Measurements from ENCODE around the gene RAB20. TPM values are rescaled to one million over a fixed set of nuclear protein-coding genes. Genes with fewer than 3 reads are reported as not detected.

RAB20 gene
- total RNA-seq, 1 experiment from 2014 or later: 7.9 TPM

DNA sequence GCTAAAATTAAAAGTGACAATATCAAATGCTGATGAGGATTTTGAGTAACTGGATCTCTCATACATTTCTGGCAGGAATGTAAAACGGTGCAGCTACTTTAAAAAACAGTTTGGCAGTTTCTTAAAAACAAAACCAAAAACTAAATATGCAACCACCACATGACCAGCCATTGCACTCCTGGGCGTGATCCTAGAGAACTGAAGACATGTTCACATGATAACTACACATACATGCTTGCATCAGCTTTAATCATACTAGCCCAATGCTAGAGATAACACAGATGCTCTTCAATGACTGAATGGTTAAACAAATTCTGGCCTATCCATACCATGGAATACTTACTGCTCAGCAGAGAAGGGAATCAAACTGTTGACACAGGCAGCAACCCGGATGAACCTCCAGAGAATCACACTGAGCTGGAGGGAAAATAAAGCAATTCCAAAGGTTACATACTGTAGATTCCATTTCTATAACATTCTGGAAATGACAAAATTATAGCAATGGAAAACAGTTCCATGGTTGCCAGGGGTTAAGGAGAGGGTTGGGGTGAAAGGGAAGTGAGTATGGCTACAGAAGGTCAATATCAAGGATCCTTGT, 28.4 kb upstream of the RAB20 start:
- intact Hi-C loops (cut with micrococcal nuclease; ENCODE audit: unreplicated experiment): no loop called here
- ChIA-PET POLR2A (no interaction called here), CTCF (no interaction called here)
- no peak for DNase-seq (ENCODE audit: low read depth, low spot score)
- no TSS peak for BruUV-seq (replicated peaks)
- H3K4me1 ChIP-seq (ENCODE audit: control insufficient read depth, insufficient read depth, low read length): no peaks in the 10 kb centered on the region
- no peak overlapping the region for H3K4me3 ChIP-seq (ENCODE audit: low read depth in 2 of 2, low read length in 2 of 2)
- no peaks in the 10 kb centered on the region for H3K9me3 ChIP-seq (ENCODE audit: control insufficient read depth, insufficient read depth, low read depth, low read length)
- TF ChIP-seq, protein P1, sequence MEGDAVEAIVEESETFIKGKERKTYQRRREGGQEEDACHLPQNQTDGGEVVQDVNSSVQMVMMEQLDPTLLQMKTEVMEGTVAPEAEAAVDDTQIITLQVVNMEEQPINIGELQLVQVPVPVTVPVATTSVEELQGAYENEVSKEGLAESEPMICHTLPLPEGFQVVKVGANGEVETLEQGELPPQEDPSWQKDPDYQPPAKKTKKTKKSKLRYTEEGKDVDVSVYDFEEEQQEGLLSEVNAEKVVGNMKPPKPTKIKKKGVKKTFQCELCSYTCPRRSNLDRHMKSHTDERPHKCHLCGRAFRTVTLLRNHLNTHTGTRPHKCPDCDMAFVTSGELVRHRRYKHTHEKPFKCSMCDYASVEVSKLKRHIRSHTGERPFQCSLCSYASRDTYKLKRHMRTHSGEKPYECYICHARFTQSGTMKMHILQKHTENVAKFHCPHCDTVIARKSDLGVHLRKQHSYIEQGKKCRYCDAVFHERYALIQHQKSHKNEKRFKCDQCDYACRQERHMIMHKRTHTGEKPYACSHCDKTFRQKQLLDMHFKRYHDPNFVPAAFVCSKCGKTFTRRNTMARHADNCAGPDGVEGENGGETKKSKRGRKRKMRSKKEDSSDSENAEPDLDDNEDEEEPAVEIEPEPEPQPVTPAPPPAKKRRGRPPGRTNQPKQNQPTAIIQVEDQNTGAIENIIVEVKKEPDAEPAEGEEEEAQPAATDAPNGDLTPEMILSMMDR (IDR thresholded peaks at IDR 0.05): no peak
- TF ChIP-seq, protein P2, sequence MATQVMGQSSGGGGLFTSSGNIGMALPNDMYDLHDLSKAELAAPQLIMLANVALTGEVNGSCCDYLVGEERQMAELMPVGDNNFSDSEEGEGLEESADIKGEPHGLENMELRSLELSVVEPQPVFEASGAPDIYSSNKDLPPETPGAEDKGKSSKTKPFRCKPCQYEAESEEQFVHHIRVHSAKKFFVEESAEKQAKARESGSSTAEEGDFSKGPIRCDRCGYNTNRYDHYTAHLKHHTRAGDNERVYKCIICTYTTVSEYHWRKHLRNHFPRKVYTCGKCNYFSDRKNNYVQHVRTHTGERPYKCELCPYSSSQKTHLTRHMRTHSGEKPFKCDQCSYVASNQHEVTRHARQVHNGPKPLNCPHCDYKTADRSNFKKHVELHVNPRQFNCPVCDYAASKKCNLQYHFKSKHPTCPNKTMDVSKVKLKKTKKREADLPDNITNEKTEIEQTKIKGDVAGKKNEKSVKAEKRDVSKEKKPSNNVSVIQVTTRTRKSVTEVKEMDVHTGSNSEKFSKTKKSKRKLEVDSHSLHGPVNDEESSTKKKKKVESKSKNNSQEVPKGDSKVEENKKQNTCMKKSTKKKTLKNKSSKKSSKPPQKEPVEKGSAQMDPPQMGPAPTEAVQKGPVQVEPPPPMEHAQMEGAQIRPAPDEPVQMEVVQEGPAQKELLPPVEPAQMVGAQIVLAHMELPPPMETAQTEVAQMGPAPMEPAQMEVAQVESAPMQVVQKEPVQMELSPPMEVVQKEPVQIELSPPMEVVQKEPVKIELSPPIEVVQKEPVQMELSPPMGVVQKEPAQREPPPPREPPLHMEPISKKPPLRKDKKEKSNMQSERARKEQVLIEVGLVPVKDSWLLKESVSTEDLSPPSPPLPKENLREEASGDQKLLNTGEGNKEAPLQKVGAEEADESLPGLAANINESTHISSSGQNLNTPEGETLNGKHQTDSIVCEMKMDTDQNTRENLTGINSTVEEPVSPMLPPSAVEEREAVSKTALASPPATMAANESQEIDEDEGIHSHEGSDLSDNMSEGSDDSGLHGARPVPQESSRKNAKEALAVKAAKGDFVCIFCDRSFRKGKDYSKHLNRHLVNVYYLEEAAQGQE (IDR thresholded peaks at IDR 0.05; ENCODE audit: insufficient read depth in 1 of 2, low read depth in 2 of 2, low read length in 1 of 2): no peak
- TF ChIP-seq SIN3A (IDR thresholded peaks at IDR 0.05; ENCODE audit: borderline replicate concordance, insufficient read depth, low read depth, low read length): no peak
- no peak for TF ChIP-seq POLR2AphosphoS5 (IDR thresholded peaks at IDR 0.05; ENCODE audit: low read depth, low read length)
- no peak for TF ChIP-seq TCF7L2 (IDR thresholded peaks at IDR 0.05; ENCODE audit: low read depth, low read length)
- no peaks in the 10 kb centered on the region for H3K27me3 ChIP-seq (ENCODE audit: control insufficient read depth, insufficient read depth, low read length)
- no peak for ATAC-seq
- no peak overlapping the region for H3K27ac ChIP-seq (ENCODE audit: low read length)
- in situ Hi-C loops (cut with HindIII; ENCODE audit: low pct_unique_long_range_greater_than_20kb, low sequenced_read_pairs): no loop called here
- no peaks in the 10 kb centered on the region for H3K36me3 ChIP-seq (ENCODE audit: control insufficient read depth, insufficient read depth, low read length)

DNA sequence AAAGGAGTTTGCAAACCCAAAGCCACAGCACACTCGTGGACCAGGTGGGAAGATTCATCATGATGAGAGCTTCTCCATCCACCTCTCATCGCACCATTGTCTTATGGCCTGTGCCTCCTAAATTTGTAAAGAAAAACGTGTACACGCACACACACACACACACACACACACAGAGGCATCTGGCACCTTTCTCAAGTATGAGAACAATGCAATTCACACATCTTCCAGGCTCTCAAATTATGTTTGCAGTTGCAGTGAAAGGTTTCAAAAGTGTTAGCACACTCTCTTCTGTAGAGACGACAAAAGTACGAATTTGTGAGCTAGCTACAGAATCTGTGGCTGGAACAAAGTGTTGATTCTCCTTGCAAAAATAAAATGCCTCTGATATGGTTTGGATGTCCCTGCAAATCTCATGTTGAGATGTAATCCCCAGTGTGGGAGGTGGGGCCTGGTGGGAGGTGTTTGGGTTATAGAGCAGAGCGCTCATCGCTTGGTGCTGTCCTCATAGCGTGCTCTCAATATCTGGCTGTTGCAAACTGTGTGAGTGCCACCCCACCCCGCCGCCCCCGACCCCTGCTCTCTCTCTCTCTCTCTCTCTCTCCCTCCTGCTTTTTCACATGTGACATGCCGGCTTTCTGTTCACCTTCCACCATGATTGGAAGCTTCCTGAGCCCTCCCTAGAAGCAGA, 21.8 kb upstream of the RAB20 start:
- in situ Hi-C loops (cut with HindIII; ENCODE audit: low pct_unique_long_range_greater_than_20kb, low sequenced_read_pairs): no loop called here
- no TSS peak for BruUV-seq (replicated peaks)

More for the DNA sequence above, 21.8 kb upstream of the RAB20 start:
- no peaks in the 10 kb centered on the region for H3K36me3 ChIP-seq (ENCODE audit: control insufficient read depth, insufficient read depth, low read length)
- POLR2A ChIA-PET: no interaction called here
- H3K9me3 ChIP-seq (ENCODE audit: control insufficient read depth, insufficient read depth, low read depth, low read length): no peaks in the 10 kb centered on the region
- no peaks in the 10 kb centered on the region for H3K4me1 ChIP-seq (ENCODE audit: control insufficient read depth, insufficient read depth, low read length)
- H3K27me3 ChIP-seq (ENCODE audit: control insufficient read depth, insufficient read depth, low read length): no peaks in the 10 kb centered on the region
- DNase-seq (ENCODE audit: low read depth, low spot score) (no peak), ATAC-seq (no peak)
- TF ChIP-seq, protein P1 (IDR thresholded peaks at IDR 0.05): no peak
- TF ChIP-seq, protein P2 (IDR thresholded peaks at IDR 0.05; ENCODE audit: insufficient read depth in 1 of 2, low read depth in 2 of 2, low read length in 1 of 2): no peak
- TF ChIP-seq POLR2AphosphoS5 (IDR thresholded peaks at IDR 0.05; ENCODE audit: low read depth, low read length): no peak
- no peak for TF ChIP-seq TCF7L2 (IDR thresholded peaks at IDR 0.05; ENCODE audit: low read depth, low read length)
- no peak for TF ChIP-seq SIN3A (IDR thresholded peaks at IDR 0.05; ENCODE audit: borderline replicate concordance, insufficient read depth, low read depth, low read length)
- H3K4me3 ChIP-seq (ENCODE audit: low read depth in 2 of 2, low read length in 2 of 2): no peak overlapping the region
- intact Hi-C loops (cut with micrococcal nuclease; ENCODE audit: unreplicated experiment): no loop called here
- CTCF ChIA-PET: no interaction called here
- no peak overlapping the region for H3K27ac ChIP-seq (ENCODE audit: low read length)
